Calu3 (cell line): Measurements from ENCODE around the gene NOP16. TPM values are rescaled to one million over a fixed set of nuclear protein-coding genes. Genes with fewer than 3 reads are reported as not detected.

ENCODE experiments used
- Bru-seq: library from RNA; stranded (reverse); fragments of 400-500 nt; gene quantifications from one replicate; lab custom pipeline; 2021; lab: Mats Ljungman, UMichigan
- BruChase-seq, 2 experiments: library from RNA; stranded (reverse); fragments of 400-500 nt; gene quantifications; one replicate each; lab custom pipeline; 2021; lab: Mats Ljungman, UMichigan
- BruUV-seq: library from RNA; stranded (reverse); fragments of 400-500 nt; replicated peaks from 2 replicates; lab custom pipeline; 2021; lab: Mats Ljungman, UMichigan
- CTCF ChIA-PET: fragments of 300-600 bp; sonication (Branson Sonifier 250); formaldehyde crosslinking; loops from one replicate; lab custom pipeline; 2022; ENCODE audit warnings: antibody characterized with exemption; lab: Charles Lee
- DNase-seq: peaks from one replicate; pipeline ENCODE4 v3.0.0; 2022
- H3K27ac Mint-ChIP-seq: one replicate; pipeline ENCODE4 v1.8.0; 2022; ENCODE audit warnings: mixed read lengths; ENCODE audit not compliant: unreplicated experiment
- H3K27me3 Mint-ChIP-seq: one replicate; pipeline ENCODE4 v1.8.0; 2022; ENCODE audit warnings: mixed read lengths; ENCODE audit not compliant: unreplicated experiment
- H3K36me3 Mint-ChIP-seq: one replicate; pipeline ENCODE4 v1.8.0; 2022; ENCODE audit warnings: mild to moderate bottlenecking, moderate library complexity, mixed read lengths; ENCODE audit not compliant: insufficient read depth, unreplicated experiment
- H3K4me1 Mint-ChIP-seq: one replicate; pipeline ENCODE4 v1.8.0; 2022; ENCODE audit warnings: mild to moderate bottlenecking, low read depth, mixed read lengths; ENCODE audit not compliant: unreplicated experiment
- H3K4me3 Mint-ChIP-seq: one replicate; pipeline ENCODE4 v1.8.0; 2022; ENCODE audit warnings: mild to moderate bottlenecking, low read depth, moderate library complexity, mixed read lengths; ENCODE audit not compliant: unreplicated experiment
- H3K9me3 Mint-ChIP-seq: one replicate; pipeline ENCODE4 v1.8.0; 2022; ENCODE audit warnings: low read depth, mixed read lengths; ENCODE audit not compliant: unreplicated experiment
- CTCF ChIP-seq: fragments of 200-600 bp; IDR thresholded peaks from one replicate; pipeline ENCODE4 v1.8.0; 2022; ENCODE audit warnings: antibody characterized with exemption; ENCODE audit not compliant: unreplicated experiment
- intact Hi-C: fragments of 100-400 bp; cut with micrococcal nuclease; formaldehyde crosslinking; loops from one replicate; pipeline ENCODE4 v1.10.0; 2022; ENCODE audit not compliant: unreplicated experiment
- long read RNA-seq: library from polyadenylated mRNA; stranded (forward); transcript quantifications from one replicate; pipeline ENCODE4 v2.0.0, GENCODE V29; 2022
- total RNA-seq: library from RNA; stranded (reverse); gene quantifications from 2 replicates; pipeline ENCODE4 v1.2.3, GENCODE V29; 2022

The NOP16 gene
- total RNA-seq (84.5 and 88.5 TPM in 2 replicates), Bru-seq, nascent RNA (percentile 92 among the genes with signal in this experiment), BruChase-seq, experiment 1, labeled RNA remaining after a 6-hour chase (percentile 81 among the genes with signal in this experiment), BruChase-seq, experiment 2, labeled RNA remaining after a 2-hour chase (percentile 91 among the genes with signal in this experiment)
- long read RNA-seq, transcript NOP16-209 (5 exons, 1,087 nt), result minor isoform, 8 of 248 reads
- long read RNA-seq, transcript NOP16-203 (4 exons, 582 nt), result minor isoform, 6 of 248 reads
- long read RNA-seq, transcript NOP16-211 (5 exons, 954 nt), result minor isoform, 30 of 248 reads
- long read RNA-seq, transcript NOP16-207 (5 exons, 1,258 nt), result major isoform, 175 of 248 reads
- long read RNA-seq, partial matches to known transcripts, result 3 of 248 reads
- long read RNA-seq, other reads (novel, unspliced or antisense), result 23 of 248 reads

GRCh38 chr5:176388444-176389134, at the start of gene NOP16, which contains the start of gene HIGD2A:
NOP16 (minus strand) TSS chr5:176388598; CDS start chr5:176388539, 59 bp downstream.
HIGD2A (plus strand) TSS chr5:176388751; CDS start chr5:176388820, 69 bp downstream.
- H3K27ac Mint-ChIP-seq, result peak within 1 kb of the TSS; percentile 94
- TF ChIP-seq CTCF, result no peak
- intact Hi-C loops, result no loop called here
- peaks cover 62% of the 10 kb centered on the region for H3K36me3 Mint-ChIP-seq
- CTCF ChIA-PET, result interaction anchor here (0.5 to 1.7 kb wide), 6 partner anchors 12 to 1027 kb away, joined by 3 to 5 read pairs (median 4); no protein-coding TSS in a partner anchor
- H3K4me3 Mint-ChIP-seq, result peak within 1 kb of the TSS; percentile 85
- H3K9me3 Mint-ChIP-seq, result no peaks in the 10 kb centered on the region
- BruUV-seq, result no TSS peak
- peaks cover 23% of the 10 kb centered on the region for H3K4me1 Mint-ChIP-seq
- H3K27me3 Mint-ChIP-seq, result no peaks in the 10 kb centered on the region
- peak; percentile 99 for DNase-seq

- DNase-seq, result no peak
- Mint-ChIP-seq H3K27ac (peak overlapping the region; percentile 4), H3K4me1 (peaks cover 29% of the 10 kb centered on the region), H3K27me3 (no peaks in the 10 kb centered on the region), H3K9me3 (no peaks in the 10 kb centered on the region), H3K4me3 (peak overlapping the region; percentile 46), H3K36me3 (no peaks in the 10 kb centered on the region)
- CTCF ChIA-PET, result interaction anchor here (0.6 kb wide), 2 partner anchors 7 to 19 kb away, joined by 4 to 5 read pairs; no protein-coding TSS in a partner anchor
- TF ChIP-seq CTCF, result no peak
- intact Hi-C loops, result no loop called here
- no TSS peak for BruUV-seq
Observed at GRCh38 chr5:176436656-176437055, 48.3 kb upstream of the NOP16 start.

- Mint-ChIP-seq H3K4me1 (peaks cover 28% of the 10 kb centered on the region), H3K4me3 (no peak overlapping the region), H3K9me3 (no peaks in the 10 kb centered on the region), H3K27me3 (no peaks in the 10 kb centered on the region), H3K36me3 (no peaks in the 10 kb centered on the region), H3K27ac (no peak overlapping the region)
- DNase-seq, result no peak
- no TSS peak for BruUV-seq
- no peak for TF ChIP-seq CTCF
- CTCF ChIA-PET, result no interaction called here
- intact Hi-C loops, result no loop called here
Observed at GRCh38 chr5:176432707-176433106, 44.3 kb upstream of the NOP16 start.

GRCh38 chr5:176429972-176430371, 41.6 kb upstream of the NOP16 start:
- H3K27ac Mint-ChIP-seq, result no peak overlapping the region
- CTCF ChIA-PET, result no interaction called here
- H3K27me3 Mint-ChIP-seq, result no peaks in the 10 kb centered on the region
- peaks cover 6% of the 10 kb centered on the region for H3K36me3 Mint-ChIP-seq
- TF ChIP-seq CTCF, result no peak
- no peak overlapping the region for H3K4me3 Mint-ChIP-seq
- H3K4me1 Mint-ChIP-seq, result peaks cover 38% of the 10 kb centered on the region
- intact Hi-C loops, result no loop called here
- H3K9me3 Mint-ChIP-seq, result no peaks in the 10 kb centered on the region
- DNase-seq, result no peak
- no TSS peak for BruUV-seq
